ENCODE data around the gene HS6ST1. TPM values are rescaled to one million over a fixed set of nuclear protein-coding genes. Genes with fewer than 3 reads are reported as not detected.

Gene HS6ST1
- total and polyA plus RNA-seq, 10 donors, result 7.2 to 99.5 (median 57.0) TPM

DNA sequence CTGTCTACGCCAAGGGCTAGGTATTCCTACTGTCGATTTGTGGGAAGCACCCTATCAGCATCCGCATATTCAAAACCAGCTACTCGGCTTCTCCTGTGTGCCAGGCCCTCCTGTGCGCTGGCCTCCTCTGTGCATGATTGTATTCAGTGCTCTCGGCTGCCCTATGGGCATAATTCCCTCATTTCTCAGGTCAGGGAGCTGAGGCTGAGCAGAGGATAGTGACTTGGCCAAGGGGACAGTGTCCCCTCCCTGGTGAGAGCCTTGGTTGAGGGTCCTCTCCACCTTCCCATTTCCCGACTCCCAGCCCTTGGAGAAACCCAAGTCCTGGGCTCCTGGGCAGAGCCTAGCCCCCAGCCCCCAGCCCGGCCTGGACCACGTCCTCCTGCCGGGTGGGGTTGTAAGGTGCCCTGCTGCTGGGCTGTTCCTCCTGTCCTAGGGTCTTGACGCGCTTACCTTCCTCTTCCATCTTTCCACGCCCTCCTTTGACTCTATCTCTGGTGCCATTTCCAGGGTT lies 6.3 kb upstream of the HS6ST1 start:
- WGBS, 5 donors, result 91 to 97% (median 95%) methylated on average over 10 to 13 of the region's 13 CpGs
- Histone ChIP-seq H3K4me3 (no peak overlapping the region), H3K27me3 (replicated peaks in 1 of 7) (peaks cover 0 to 9% (median 0%) of the 10 kb centered on the region in 7 donors), H3K9me3 (no peaks in the 10 kb centered on the region), H3K27ac (no peak overlapping the region), H3K4me1 (peaks cover 0 to 30% (median 20%) of the 10 kb centered on the region in 6 donors), H3K36me3 (no peaks in the 10 kb centered on the region)
- DNase-seq, result no peak
- TF ChIP-seq, protein P1, sequence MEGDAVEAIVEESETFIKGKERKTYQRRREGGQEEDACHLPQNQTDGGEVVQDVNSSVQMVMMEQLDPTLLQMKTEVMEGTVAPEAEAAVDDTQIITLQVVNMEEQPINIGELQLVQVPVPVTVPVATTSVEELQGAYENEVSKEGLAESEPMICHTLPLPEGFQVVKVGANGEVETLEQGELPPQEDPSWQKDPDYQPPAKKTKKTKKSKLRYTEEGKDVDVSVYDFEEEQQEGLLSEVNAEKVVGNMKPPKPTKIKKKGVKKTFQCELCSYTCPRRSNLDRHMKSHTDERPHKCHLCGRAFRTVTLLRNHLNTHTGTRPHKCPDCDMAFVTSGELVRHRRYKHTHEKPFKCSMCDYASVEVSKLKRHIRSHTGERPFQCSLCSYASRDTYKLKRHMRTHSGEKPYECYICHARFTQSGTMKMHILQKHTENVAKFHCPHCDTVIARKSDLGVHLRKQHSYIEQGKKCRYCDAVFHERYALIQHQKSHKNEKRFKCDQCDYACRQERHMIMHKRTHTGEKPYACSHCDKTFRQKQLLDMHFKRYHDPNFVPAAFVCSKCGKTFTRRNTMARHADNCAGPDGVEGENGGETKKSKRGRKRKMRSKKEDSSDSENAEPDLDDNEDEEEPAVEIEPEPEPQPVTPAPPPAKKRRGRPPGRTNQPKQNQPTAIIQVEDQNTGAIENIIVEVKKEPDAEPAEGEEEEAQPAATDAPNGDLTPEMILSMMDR (IDR thresholded peaks at IDR 0.05 in 8 of 11, conservative IDR thresholded peaks at IDR 0.05 in 3 of 11), result no peak
- no peak for TF ChIP-seq POLR2A (IDR thresholded peaks at IDR 0.05)
- no peak for TF ChIP-seq POLR2AphosphoS5 (IDR thresholded peaks at IDR 0.05)
- intact Hi-C loops (cut with DNase I; ENCODE audit: low total_unique reads), result loop anchor here (10.0 kb wide), 2 partner anchors 210 to 410 kb away; no protein-coding TSS in a partner anchor

DNA sequence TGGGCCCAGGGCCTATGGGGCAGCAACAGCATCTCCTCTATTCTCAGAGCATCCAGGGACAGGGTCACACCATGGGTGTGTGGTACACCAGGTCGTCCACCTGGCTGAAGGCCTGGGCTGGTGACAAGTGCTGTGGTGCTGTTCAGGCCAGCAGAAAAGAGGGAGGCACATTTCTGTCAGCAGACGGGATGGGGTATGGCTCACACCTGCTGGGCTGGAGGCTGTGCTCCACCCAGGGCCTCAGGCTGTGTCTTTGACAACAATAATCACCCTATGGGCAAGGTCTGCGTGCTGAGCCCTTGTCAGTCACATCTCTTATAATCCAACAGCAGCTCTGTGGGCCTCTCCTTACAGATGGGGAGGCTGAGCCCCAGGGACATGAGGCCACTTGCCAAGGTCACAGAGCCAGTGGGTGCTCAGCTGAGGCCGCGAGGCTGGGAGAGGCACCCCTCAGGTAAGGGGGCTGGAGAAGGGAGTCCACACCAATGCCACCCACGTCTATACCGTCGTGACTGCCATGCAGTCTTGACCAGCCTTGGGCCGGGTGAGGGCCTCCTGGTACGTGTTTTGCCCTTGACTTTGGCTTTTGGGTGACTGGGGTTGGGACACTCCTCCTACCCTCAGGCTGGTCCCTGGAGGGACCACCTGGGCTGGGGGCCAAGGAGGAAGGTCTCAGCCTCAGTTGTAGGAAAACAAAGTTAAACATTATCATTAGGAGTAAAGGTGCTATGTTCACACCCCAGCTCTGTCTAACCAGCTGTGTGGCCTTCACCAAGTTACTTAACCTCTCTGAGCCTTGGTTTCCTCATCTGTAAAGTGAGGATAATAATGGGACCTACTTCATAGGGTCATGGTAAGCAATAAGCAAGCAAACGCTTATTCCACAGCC lies 5.6 kb upstream of the HS6ST1 start:
- Histone ChIP-seq H3K36me3 (no peaks in the 10 kb centered on the region), H3K4me1 (peaks cover 6 to 37% (median 27%) of the 10 kb centered on the region in 6 donors), H3K27me3 (replicated peaks in 1 of 7) (peaks cover 0 to 14% (median 0%) of the 10 kb centered on the region in 7 donors), H3K9me3 (no peaks in the 10 kb centered on the region), H3K27ac (no peak overlapping the region), H3K4me3 (no peak overlapping the region)
- WGBS, 5 donors, result 91 to 95% (median 94%) methylated on average over 10 to 11 of the region's 11 CpGs
- intact Hi-C loops (cut with DNase I; ENCODE audit: low total_unique reads), result loop anchor here (10.0 kb wide), 2 partner anchors 211 to 411 kb away; no protein-coding TSS in a partner anchor
- peak; percentile 72 for DNase-seq
- no peak for TF ChIP-seq POLR2A (IDR thresholded peaks at IDR 0.05)
- TF ChIP-seq, protein P1 (IDR thresholded peaks at IDR 0.05 in 8 of 11, conservative IDR thresholded peaks at IDR 0.05 in 3 of 11), result no peak
- no peak for TF ChIP-seq POLR2AphosphoS5 (IDR thresholded peaks at IDR 0.05)

DNA sequence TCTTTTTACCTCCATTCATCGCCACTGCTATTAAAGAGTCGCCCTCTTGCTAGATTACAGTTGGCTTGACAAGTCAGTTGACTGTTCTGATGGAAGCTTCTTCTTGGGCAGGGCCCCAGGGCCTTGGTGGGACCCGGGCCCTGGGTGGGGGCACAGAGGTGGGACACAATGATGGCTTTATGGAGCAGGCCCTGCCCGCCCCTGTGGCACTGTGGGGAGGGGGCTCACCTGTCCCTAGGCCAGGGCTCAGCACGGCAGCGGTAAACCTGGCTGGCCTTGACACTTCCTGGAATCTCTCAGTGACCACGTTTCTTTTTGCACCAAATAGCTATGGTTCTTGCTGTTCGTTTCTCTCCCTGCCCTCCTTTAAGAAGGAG lies 4.9 kb upstream of the HS6ST1 start:
- Histone ChIP-seq H3K27ac (peak overlapping the region in 3 of 8 donors; percentile 85 to 88 (median 87)), H3K4me1 (peaks cover 7 to 41% (median 30%) of the 10 kb centered on the region in 6 donors), H3K9me3 (no peaks in the 10 kb centered on the region), H3K4me3 (no peak overlapping the region), H3K36me3 (no peaks in the 10 kb centered on the region), H3K27me3 (replicated peaks in 1 of 7) (peaks cover 0 to 18% (median 0%) of the 10 kb centered on the region in 7 donors)
- DNase-seq, result no peak
- intact Hi-C loops (cut with DNase I; ENCODE audit: low total_unique reads), result loop anchor here (10.0 kb wide), 2 partner anchors 211 to 411 kb away; no protein-coding TSS in a partner anchor
- no peak for TF ChIP-seq POLR2AphosphoS5 (IDR thresholded peaks at IDR 0.05)
- TF ChIP-seq POLR2A (IDR thresholded peaks at IDR 0.05), result no peak
- TF ChIP-seq, protein P1 (IDR thresholded peaks at IDR 0.05 in 8 of 11, conservative IDR thresholded peaks at IDR 0.05 in 3 of 11), result no peak
- 82 to 93% (median 83%) methylated on average over 8 of the region's 8 CpGs for WGBS, 5 donors

Measured in spleen (tissue), 11 donors.